GM19099 (cell line): ENCODE data around the gene C13orf42.

Source experiments
- POLR2A ChIP-seq: IDR thresholded peaks from 3 replicates; pipeline ENCODE4 v1.6.1; 2011; ENCODE audit warnings: low read depth; ENCODE audit not compliant: insufficient read length; ENCODE audit errors: extremely low read depth

The C13orf42 gene

GRCh38 chr13:51034906-51035305 lies 76.2 kb downstream of the C13orf42 start:
- TF ChIP-seq POLR2A: no peak

DNA sequence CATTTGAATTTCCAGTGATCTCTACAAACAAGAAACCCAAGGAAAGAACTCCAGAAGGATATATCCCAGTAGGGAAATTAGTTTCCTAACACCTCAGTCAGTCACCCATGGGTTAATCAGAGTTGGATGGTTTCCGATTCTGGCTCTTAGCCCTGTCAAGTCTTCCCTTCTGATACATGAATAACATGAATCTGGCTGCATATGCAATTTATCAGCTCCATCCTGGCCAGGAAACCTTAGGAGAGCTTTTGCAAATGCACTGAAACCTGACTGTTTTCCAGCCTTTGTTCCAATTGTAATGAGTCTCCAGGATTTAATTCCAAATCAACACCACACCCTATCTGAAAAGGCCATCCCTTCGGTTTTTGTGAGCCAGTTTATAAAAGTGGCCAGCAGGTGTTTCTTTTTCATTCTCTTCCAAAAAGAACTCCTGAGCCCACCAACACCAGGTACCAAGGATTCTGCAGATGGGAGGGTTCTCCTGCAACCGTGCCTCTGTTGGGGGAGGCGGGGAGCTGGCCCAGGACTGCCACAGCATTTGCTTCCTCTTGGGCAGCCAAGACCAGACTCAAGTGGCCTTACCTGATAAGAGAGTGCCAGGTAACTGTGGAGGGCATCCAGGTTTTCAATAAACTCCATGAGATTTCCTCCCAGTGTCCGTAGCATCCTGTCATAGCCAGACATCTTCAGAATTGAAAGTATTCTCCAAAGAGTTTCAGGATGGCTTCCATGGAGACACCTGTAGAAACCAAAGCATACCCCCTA lies 77.5 kb downstream of the C13orf42 start:
- no peak for TF ChIP-seq POLR2A

GRCh38 chr13:51032831-51033230 lies 78.2 kb downstream of the C13orf42 start:
- no peak for TF ChIP-seq POLR2A
